22Rv1 (cell line): ENCODE results near the gene NPY5R.

Experiments
- H3K27ac ChIP-seq: fragments of 450-650 bp; 2 replicates; pipeline ENCODE4 v1.5.1; 2017
- CTCF ChIP-seq: fragments of 450-650 bp; IDR thresholded peaks from 2 replicates; pipeline ENCODE4 v1.5.1; 2017; ENCODE audit warnings: mild to moderate bottlenecking
- ZFX ChIP-seq: fragments of 450-650 bp; IDR thresholded peaks from 2 replicates; pipeline ENCODE4 v1.6.1; 2017; ENCODE audit warnings: antibody characterized with exemption, borderline replicate concordance

NPY5R gene

GRCh38 chr4:163343604-163344146 lies at the start of gene NPY5R:
Gene NPY5R, plus strand, starts transcription at chr4:163343892. Its CDS starts 6,382 bp downstream, at chr4:163350274.
- TF ChIP-seq CTCF (no peak), ZFX (no peak)
- no peak within 1 kb of the TSS for H3K27ac ChIP-seq

- TF ChIP-seq ZFX (no peak), CTCF (no peak)
- no peak overlapping the region for H3K27ac ChIP-seq
These were observed 48.6 kb upstream of the NPY5R start for GRCh38 chr4:163295138-163295537.

- TF ChIP-seq ZFX = no peak
- H3K27ac ChIP-seq = no peak overlapping the region
These were observed 43.2 kb upstream of the NPY5R start for GRCh38 chr4:163300445-163300844.

GRCh38 chr4:163303069-163303468 lies 40.6 kb upstream of the NPY5R start:
- H3K27ac ChIP-seq = no peak overlapping the region
- TF ChIP-seq ZFX (no peak), CTCF (no peak)

- TF ChIP-seq CTCF (no peak), ZFX (no peak)
- no peak overlapping the region for H3K27ac ChIP-seq
These were observed 34.2 kb upstream of the NPY5R start for GRCh38 chr4:163309466-163309865.

- H3K27ac ChIP-seq = no peak overlapping the region
- no peak for TF ChIP-seq ZFX
- no peak for TF ChIP-seq CTCF
These were observed 26.6 kb upstream of the NPY5R start for GRCh38 chr4:163317110-163317509.

GRCh38 chr4:163330916-163331628 lies 12.6 kb upstream of the NPY5R start:
- TF ChIP-seq ZFX (no peak), CTCF (no peak)
- no peak overlapping the region for H3K27ac ChIP-seq
